GM18519 (cell line): ENCODE data around the gene FAM83F.

ENCODE experiments used
- ATAC-seq: cut with Tn5 transposase; IDR thresholded peaks from one replicate; pipeline ENCODE4 v1.9.1; 2021; ENCODE audit warnings: mild to moderate bottlenecking, moderate library complexity; ENCODE audit not compliant: unreplicated experiment, low FRiP score

FAM83F gene

DNA sequence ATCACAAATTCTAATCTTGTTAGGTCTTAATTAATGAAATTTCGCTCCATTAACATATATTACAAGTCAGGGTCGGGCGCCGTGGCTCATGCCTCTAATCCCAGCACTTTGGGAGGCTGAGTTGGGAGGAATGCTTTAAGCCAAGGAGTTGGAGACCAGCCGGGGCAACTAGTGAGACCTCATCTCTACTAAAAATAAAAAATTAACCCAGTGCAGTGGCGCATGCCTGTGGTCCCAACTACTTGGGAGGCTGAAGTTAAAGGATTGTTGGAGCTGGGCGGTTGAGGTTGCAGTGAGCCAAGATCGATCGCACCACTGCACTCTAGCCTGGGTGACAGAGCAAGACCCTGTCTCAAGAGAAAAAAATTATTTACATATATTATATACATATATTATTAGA is 32.7 kb upstream of the FAM83F start:
- no peak for ATAC-seq

DNA sequence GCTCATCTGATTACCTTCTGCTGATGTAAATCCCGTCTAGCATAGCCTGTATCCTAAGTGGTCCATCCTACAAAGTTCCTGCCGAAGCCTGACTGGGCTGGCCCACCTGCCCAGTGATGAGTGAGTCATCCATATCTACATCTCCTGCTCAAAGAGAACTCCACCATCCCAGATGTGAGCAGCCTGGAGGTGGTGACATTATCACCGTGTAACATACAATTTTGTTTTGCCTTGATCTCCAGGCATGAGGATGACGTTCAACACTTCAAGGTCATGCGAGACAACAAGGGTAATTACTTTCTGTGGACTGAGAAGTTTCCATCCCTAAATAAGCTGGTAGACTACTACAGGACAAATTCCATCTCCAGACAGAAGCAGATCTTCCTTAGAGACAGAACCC is 29.0 kb upstream of the FAM83F start:
- ATAC-seq, result no peak

DNA sequence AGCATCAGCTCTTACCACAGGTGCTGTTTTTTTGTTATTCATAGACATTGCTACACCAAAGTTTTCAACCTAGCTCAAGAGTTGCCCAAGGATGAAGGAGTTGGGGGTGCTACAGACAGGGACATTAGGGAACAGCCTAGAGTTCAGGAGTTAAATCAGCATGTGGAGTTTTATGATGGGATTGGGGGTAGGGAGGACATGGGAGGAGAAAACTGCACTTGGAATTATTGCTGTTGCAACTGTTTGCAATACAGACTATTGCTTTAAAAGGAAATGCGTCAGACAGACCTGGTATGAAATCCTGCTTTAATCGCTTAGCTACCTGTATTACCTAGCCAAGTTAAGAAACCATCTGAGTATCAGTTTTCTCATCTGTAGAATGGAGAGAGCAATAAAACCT is 28.3 kb upstream of the FAM83F start:
- ATAC-seq, result no peak

DNA sequence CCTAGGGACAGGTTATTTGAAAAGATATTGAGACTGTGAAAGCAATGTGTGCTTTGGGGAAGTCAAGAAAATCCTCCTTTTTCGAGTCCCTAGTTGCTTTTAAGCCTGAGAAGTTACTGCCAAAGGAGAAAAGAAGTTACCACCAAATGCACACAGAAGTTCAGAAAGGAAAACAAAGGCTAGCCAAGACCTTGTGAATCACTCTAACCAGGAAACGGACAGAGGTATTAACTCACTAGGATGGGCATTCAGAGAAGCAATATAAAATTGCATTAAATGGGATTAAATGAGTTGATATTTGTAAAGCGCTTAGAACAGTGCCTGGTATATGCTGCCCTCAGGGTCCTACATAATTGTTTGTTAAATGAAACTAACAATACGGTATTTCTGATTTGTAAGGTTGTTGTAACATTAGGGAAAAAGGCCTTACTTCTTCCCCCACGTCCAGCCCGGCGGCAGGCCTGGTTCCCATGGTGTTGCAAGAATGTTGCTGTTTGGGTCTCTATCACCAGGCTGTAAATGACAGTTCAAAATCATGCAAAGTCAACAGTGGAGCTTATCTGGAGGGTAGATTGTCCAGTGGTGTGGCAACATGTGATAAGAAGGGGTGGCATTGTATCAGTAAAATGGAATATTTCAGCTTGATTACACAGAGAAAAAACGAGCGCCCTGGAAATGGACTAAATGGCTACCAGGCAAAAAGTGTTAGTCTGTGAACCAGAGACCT is 27.5 kb upstream of the FAM83F start:
- ATAC-seq, result no peak

DNA sequence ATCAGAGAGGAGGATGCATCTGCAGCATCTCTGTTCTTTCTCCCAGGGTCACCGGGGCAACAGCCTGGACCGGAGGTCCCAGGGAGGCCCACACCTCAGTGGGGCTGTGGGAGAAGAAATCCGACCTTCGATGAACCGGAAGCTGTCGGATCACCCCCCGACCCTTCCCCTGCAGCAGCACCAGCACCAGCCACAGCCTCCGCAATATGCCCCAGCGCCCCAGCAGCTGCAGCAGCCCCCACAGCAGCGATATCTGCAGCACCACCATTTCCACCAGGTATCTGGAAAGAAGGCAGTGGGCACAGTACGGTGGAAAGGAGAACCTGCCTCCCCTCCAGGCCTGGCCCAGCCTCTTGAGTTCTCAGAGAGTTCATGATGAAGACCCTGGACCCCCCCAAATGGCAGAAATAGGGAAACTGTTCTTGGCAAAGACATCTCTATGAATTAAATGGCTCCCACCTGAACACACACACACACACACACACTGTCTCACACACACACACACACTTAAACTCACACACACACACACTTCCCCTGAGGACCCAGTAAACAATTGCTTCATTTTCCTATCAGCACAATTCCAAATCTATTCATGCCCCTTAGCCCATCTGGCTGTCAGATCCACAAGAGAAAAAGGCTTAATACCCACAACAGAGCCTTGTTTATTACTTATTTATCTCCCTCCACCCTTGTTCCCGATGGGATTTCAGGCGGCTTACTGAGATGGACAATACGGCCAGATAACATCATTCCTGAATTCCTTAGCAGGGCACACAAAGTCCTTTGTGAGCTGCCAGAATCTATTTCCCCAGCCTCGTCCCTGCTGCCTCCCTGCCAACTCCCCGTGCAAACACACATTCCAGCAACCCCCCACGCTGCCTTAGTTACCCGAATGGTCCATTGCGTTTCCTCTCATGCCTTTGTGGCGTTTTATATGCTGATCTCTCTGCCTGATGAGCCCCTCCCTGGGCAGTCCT is 26.5 kb upstream of the FAM83F start:
- no peak for ATAC-seq

DNA sequence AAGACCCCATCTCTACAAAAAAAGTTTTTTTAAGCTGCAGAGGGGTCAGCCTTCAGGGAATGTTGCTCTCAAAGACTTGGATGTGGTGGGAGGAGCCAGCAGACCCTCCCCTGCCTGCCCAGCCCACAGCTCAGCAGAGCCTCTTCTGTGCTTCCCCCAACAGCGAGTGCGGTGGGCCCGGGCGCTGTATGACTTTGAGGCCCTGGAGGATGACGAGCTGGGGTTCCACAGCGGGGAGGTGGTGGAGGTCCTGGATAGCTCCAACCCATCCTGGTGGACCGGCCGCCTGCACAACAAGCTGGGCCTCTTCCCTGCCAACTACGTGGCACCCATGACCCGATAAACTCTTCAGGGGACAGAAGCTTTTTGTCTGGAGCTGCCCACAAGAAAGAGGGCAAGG is 24.0 kb upstream of the FAM83F start:
- no peak for ATAC-seq

DNA sequence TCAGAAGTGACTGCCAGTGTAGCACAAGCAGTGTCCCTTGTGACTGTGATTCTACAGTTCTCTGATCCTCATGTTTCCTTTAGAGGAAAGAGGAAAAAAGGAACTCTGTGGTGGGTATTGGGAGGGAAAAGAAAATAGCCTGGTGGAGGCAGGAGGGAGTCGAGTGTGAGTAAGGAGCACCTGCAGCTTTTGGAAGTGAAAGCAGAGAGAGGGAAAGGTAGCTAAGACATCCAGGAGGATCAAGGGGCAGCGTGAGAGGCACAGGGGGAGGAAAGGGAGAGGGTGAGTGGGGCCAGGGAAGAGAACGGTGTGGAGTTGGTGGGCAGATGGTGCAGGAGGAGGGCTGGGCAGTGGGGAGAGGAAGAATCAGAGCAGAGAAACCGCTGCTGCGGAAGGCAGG is 22.1 kb upstream of the FAM83F start:
- no peak for ATAC-seq

DNA sequence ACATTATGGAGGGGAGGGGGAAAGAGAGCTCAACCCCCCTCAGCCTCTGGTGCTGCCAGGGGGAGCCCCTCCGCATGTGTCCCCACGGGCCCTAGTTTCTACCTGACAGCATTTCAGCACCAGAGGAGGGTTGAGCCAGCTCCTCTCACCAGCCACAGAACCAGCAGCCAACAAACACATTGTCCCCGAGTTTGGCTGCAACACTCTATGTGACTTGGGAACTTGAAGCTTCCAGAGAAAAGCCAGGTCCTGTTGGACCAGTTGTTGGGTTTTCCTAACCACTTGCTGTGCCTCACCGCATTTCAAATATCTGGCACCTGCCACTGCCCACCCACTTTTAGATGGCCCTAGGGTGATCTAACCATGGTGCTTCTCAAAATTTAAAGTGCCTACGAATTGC is 21.1 kb upstream of the FAM83F start:
- ATAC-seq, result no peak

DNA sequence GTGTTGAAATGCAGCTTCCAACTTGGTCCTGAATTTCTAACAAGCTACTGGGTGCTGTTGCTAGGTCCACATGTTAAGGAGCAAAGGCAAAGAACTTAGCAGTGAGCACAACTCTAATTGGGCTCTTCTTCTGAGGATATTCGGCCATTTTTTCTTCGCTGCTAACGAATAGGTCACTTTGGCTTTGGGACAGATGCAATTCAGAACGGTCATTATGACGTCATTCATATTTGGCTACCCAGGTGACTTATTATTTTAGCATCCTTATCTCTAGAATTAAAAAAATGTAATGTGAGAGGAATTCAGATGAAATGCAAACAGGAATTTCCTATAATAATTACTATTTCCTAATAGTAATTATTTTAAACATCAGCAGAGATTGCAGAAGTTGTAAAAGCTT is 20.7 kb upstream of the FAM83F start:
- ATAC-seq, result no peak

DNA sequence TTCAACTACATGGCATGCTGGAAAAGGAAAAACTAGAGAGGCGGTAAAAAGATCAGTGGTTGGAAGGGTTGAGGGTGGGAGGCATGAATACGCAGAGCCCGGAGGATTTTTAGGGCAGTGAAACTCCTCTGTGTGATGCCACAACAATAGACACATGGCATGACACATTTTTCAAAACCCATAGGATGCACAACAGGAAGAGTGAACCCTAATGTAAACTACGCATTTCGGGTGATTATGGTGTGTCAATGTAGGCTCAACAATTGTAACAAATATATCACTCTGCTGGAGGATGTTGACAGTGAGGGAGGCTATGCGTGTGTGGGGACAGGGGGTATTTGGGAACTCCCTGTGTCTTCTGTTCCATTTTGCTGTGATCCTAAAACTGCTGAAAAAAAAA is 15.7 kb upstream of the FAM83F start:
- ATAC-seq, result no peak

DNA sequence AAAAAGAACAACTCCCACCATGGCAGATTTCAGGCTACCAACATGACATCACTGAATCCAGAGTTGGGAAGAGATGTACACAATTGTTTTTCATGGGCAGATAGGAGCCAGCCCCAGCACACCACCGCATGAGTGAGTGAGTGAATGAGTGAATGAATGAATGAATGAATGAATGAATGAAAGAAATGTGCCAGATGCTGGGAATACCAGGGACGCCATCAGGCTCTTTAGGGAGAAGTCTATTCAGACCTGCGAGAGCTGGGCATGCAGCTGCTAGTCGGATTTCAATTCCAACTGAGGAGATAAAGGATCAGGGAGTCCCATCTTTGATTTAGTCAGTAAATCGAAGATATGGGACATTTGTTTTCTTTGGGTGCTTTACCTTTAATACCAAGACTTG is 15.3 kb upstream of the FAM83F start:
- ATAC-seq, result no peak

DNA sequence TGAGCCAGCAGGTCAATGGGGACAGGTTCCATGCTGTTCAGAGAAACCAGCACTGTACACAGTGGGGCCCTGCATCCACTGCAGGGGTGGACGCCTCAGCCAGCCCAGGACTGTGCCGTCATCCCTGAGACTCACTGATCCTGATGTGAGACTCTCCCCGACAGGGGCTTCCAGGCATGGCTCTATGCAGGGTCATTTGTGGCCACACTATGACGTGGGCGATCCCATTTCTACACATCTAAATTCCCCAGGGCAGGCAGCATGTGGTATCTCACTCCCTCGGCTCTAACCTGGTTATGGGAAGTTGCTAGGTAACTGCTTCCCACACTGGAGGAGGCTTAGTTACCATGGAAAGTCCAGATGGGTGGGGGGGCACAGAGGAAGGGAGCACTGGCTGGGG is 14.2 kb upstream of the FAM83F start:
- no peak for ATAC-seq

DNA sequence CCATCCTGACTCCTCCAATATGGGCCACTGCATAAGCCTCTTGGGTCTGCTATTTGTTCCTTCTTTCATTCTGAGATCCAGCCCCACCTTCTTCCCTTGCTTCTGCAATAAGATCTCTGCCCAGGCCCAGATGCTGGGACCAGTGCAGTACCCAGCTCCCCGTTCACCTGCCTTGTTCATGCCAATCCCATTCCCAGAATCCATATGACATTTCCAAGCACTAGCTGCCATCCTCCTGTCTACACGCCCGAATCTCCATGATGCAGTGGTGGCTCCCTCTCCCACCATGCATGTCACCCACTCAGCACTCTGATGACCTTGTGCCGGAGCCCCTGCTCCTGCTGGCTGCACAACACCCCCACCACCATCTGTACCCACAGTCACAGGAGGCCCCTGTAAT is 11.4 kb upstream of the FAM83F start:
- no peak for ATAC-seq

DNA sequence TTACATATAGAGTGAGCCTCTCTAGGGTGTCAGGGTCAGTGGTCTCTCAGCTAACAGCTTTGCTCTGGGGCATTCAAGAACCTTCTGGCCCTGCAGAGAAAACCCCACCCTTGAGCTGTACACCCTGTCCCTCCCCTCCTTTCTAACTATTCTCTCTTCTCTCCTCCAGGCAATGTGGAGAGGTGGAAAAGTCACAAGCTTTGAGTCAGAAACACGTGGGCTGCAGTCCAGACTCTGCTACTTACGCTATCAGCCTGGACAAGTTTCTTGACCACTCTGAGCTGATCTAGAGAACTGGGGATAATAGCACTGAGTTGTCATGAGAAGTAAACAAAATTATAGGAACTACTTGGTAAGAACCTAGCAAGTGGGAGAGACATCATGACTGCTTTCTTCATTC is 10.7 kb upstream of the FAM83F start:
- ATAC-seq, result no peak

DNA sequence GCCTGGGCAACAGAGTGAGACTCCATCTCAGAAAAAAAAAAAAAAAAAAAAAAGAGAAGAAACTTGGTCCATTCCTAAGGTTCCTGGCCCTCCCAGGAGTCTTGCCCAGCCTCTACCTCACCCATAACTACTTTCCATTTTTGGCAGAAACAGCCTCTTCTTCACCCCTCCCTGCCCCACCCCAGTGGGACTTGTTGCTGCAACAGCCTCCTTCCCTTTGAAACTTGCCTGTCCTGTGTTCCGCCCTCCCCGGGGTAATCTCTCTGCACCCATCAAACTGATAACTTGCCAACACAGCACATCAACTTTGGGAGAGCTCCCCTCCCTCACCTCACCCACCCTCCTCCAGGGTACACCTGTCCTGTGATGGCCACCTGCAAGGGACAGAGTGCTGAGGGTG is 10.0 kb upstream of the FAM83F start:
- ATAC-seq, result no peak

DNA sequence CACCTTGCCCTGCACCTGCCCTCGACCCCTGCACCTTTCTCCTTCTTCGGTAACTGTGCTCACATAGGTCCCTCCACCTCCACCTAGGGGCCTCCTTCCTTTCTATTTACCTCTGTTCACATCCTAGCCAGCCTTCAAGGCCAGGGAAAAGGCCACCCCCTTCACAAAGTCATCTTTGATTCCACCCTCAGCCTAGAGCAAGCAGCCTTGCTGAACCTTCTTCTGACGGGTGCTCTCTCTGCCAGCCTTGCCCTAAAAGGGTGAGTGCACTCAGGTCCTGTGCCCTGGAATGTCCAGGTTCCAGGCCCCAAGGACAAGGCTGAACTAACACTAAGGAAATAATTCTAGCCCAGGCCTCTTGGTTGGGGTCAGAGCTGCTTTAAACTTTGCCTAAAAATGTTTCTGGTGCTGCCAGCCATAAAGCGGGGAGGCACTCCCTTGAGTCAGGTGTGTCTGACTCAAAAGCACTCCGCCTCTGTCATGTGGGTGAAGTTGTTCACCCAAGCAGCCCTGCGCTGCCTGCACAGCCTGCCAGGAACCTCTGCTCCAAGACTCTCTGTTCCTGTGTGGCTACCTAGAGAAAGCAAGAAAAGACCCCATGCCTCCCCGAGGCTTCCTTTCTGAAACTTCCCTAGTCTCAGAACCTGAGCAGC is 9.2 kb upstream of the FAM83F start:
- ATAC-seq, result no peak

DNA sequence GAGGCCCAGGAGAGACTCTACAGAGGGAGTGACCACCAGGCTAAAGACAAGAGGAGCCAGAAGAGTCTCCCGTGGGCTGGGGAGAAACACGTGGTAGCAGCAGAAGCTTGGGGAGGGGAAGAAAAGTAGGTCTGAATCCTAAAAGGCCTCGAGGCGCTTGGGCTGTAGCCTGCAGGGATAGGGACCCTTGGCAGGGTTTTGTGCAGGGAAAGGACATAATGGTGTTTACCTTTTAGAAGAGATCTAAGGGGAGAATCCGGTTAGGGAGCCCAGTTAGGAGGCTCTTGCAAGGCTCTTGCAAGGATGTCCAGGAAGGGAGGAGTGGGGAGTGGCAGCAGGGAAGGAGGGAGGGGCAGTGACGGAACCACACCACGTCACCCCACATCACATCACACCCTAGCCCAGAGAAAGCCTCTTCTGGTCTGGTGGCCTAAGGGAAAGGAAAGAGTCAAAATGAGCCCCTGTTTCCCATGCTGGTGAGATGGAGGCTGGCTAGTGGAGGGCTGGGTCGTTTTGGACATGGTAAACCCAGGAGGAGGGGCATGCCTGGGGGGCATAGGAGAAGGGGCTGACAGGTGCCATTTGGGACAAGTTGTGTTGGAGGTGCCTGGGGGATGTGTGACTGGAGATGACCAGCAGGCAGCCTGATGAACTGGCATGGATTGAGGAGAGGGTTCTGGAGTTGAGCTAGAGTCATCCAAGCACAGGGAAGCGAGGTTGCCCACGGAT is 6.2 kb upstream of the FAM83F start:
- no peak for ATAC-seq

DNA sequence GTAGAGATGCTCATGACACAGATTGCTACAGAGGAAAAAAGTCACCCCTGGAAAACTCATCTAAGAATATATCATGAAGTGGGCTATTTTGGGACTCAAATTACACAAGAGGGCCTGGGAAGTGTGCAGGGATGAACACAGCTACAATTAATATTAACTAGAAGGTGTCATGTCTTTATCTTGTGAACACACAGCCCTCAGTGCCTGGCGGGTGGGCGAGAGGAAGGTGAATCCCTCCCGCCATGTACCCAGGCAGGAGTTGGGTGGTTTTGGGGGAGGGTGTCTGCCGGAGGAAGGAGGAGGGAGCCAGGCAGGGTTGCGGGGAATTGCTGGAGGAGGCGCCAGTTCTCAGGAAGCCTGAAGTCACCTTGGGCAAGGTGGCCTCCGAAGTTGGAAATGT is 5.1 kb upstream of the FAM83F start:
- no peak for ATAC-seq

DNA sequence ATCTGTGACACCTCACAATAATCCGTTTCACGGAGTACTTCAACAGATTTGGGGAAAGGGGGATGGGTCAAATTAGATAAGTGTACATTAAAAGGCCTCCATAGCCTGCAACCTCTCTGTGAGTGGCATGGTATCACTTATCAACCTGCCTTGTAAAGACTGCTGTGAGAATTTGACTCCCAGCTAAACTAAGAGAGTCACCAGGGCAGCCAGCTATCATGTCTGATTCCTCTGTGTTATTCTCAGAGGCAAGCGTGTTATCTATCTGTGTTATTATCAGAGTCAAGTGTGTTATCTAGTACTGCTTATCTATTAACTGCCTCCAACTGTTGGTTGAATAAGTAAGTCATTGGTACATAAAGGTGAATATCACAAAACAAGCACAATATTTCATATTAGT is 4.1 kb upstream of the FAM83F start:
- no peak for ATAC-seq

DNA sequence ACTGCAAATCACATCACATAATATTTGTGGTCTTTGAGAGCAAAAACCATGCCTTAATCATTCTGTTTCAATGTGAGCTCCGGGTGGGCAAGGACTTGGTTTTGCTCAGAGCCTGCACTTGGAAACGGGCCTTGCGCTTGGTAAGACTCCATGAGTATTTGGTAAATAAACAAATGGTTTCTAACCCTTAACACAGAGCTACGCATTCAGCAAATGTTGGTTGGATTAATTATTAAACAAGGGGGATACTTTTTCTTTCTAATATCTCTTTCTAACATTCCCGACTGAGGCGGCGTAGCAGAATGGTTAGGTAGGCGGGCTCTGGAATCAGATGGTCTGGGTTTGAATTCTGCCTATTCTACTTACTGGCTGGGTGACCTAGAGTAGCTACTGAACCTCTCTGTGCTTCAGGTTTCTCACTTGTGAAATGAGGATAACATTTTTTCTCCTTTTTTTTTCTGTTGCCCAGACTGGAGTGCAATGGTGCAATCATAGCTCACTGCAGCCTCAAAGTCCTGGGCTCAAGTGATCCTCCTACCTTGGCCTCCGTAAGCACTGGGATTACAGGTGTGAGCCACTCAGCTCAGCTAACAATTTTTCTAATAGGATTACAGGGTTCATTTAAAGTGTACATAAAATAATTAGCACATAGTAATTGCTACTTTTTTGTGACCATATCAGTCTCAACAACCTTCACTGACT is 3.4 kb upstream of the FAM83F start:
- ATAC-seq, result no peak
